Spinal cord (tissue), 10 donors: ENCODE results near the gene WIPF3. TPM values are rescaled to one million over a fixed set of nuclear protein-coding genes. Genes with fewer than 3 reads are reported as not detected.
A peak's percentile ranks its signal among the peaks of the same experiment; 100 is the strongest.

Experiments
- DNase-seq, 6 donors: peaks; one replicate each; pipeline versions ENCODE4 v3.0.0 to v3.0.0-alpha.2; 2013 to 2015; ENCODE audit warnings: low spot score in 6 of 6, low read depth in 4 of 6
- H3K27ac ChIP-seq: one replicate; pipeline ENCODE4 v1.5.1; 2013; ENCODE audit warnings: low read depth, low read length, control low read depth
- H3K27me3 ChIP-seq: one replicate; pipeline ENCODE4 v1.6.1; 2013; ENCODE audit warnings: low read length; ENCODE audit not compliant: control insufficient read depth, insufficient read depth
- H3K36me3 ChIP-seq: one replicate; pipeline ENCODE4 v1.6.1; 2013; ENCODE audit warnings: low read length; ENCODE audit not compliant: control insufficient read depth, insufficient read depth
- H3K4me1 ChIP-seq: one replicate; pipeline ENCODE4 v1.6.1; 2013; ENCODE audit warnings: low read length; ENCODE audit not compliant: control insufficient read depth, insufficient read depth
- H3K4me3 ChIP-seq: one replicate; pipeline ENCODE4 v1.5.1; 2013; ENCODE audit warnings: low read depth, low read length, control low read depth
- H3K9me3 ChIP-seq: one replicate; pipeline ENCODE4 v1.6.1; 2013; ENCODE audit warnings: low read length; ENCODE audit not compliant: control insufficient read depth, insufficient read depth
- WGBS: methylation state at CpG from one replicate; pipeline ENCODE4 v1.1.5; 2013; ENCODE audit warnings: missing lambda C conversion rate; ENCODE audit not compliant: insufficient coverage; 5-methylcytosine and 5-hydroxymethylcytosine counted together
- polyA plus RNA-seq, 2 donors: library from polyadenylated mRNA; unstranded; fragments of 120-200 nt; gene quantifications; one replicate each; pipeline ENCODE4 v1.2.1, GENCODE V29; 2013; ENCODE audit not compliant: insufficient read length in 2 of 2
- total RNA-seq, 2 donors: library from RNA; depleted of rRNA in 1 of 2; stranded (reverse); fragments of 120-200 nt in 1 of 2; fragments of >200 nt in 1 of 2; gene quantifications; one replicate each; pipeline versions ENCODE4 v1.2.3 to v1.2.4, GENCODE V29; 2013 to 2014
- donor health status: healthy.

WIPF3 gene
- total and polyA plus RNA-seq, 4 donors = 4.5 to 17.8 (median 11.1) TPM

GRCh38 chr7:29854257-29854938 is 48.1 kb downstream of the WIPF3 start:
- Histone ChIP-seq H3K27me3 (no peaks in the 10 kb centered on the region), H3K4me1 (no peaks in the 10 kb centered on the region), H3K36me3 (no peaks in the 10 kb centered on the region), H3K4me3 (no peak overlapping the region), H3K27ac (no peak overlapping the region), H3K9me3 (no peaks in the 10 kb centered on the region)
- WGBS = no CpG with 5 or more reads among the region's 8 CpGs
- DNase-seq = peak in 1 of 6 donors; percentile 22

GRCh38 chr7:29857654-29858053 is 51.3 kb downstream of the WIPF3 start:
- Histone ChIP-seq H3K4me3 (no peak overlapping the region), H3K36me3 (no peaks in the 10 kb centered on the region), H3K9me3 (no peaks in the 10 kb centered on the region), H3K4me1 (no peaks in the 10 kb centered on the region), H3K27ac (no peak overlapping the region), H3K27me3 (no peaks in the 10 kb centered on the region)
- DNase-seq = no peak

DNA sequence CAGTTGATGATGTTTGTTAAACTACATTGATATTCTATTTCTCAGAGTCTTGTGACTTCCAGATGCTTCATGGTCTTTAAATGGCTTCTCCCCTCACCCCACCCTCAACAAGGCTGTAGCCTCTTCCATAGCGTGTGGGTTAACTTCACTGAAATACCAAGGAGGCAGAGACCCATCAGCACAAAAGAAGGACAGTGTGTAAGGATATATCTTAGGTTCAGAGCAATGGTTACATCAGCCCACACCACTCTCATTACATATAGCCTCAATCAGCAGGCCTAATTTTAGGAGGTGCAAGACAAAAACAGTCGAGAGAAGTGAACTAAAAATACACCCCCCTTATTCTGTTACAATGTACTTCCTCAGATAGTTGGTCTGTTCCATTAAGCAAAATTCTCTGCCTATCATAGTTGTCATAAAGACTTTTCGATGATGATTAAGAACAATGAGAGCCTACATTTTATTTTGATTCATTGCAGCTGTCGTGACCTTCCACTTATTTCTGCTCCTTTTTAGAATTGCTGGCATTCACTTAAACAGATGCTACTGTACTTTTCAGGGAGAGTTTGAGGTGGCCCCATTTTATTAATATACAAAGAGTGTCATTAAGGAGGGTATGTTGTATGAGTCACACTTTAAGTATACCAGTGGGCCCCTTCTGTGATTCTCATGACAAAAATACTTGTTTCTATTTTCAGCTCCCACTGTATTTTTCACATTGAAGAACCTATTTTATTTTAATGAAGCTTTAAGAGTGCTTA is 52.1 kb downstream of the WIPF3 start:
- DNase-seq = peak in 1 of 6 donors; percentile 48
- Histone ChIP-seq H3K27me3 (no peaks in the 10 kb centered on the region), H3K4me3 (no peak overlapping the region), H3K9me3 (no peaks in the 10 kb centered on the region), H3K27ac (no peak overlapping the region), H3K4me1 (no peaks in the 10 kb centered on the region), H3K36me3 (no peaks in the 10 kb centered on the region)
- WGBS = no CpG with 5 or more reads among the region's 4 CpGs

GRCh38 chr7:29859104-29859503 is 52.8 kb downstream of the WIPF3 start:
- H3K27ac ChIP-seq = no peak overlapping the region
- no peaks in the 10 kb centered on the region for H3K4me1 ChIP-seq
- no peaks in the 10 kb centered on the region for H3K36me3 ChIP-seq
- no peak for DNase-seq
- no peaks in the 10 kb centered on the region for H3K9me3 ChIP-seq
- 83% methylated on average over 5 of the region's 5 CpGs for WGBS
- no peaks in the 10 kb centered on the region for H3K27me3 ChIP-seq
- no peak overlapping the region for H3K4me3 ChIP-seq

- Histone ChIP-seq H3K27ac (no peak overlapping the region), H3K4me1 (no peaks in the 10 kb centered on the region), H3K27me3 (no peaks in the 10 kb centered on the region), H3K4me3 (no peak overlapping the region), H3K36me3 (no peaks in the 10 kb centered on the region), H3K9me3 (no peaks in the 10 kb centered on the region)
- no peak for DNase-seq
- WGBS = 87% methylated on average over 4 of the region's 4 CpGs
Measured at GRCh38 chr7:29859524-29860185, 53.3 kb downstream of the WIPF3 start.

DNA sequence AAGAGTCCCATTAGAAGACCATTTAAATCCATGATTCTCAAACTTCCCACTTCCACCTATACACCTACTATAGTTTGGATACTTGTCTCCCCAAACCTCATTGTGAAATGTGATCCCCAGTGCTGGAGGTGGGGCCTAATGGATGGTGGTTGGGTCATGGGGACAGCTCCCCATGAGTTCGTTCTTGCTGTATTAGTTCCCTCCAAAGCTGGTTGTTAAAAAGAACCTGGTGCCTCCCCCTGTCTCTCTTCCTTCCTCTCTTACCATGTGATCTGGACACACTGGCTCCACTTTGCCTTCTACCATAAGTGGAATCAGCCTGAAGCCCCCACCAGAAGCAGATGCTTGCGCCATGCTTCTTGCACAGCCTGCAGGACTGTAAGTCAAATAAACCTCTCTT is 53.9 kb downstream of the WIPF3 start:
- no peak overlapping the region for H3K4me3 ChIP-seq
- H3K4me1 ChIP-seq = no peaks in the 10 kb centered on the region
- WGBS = no CpG with 5 or more reads among the region's 2 CpGs
- H3K9me3 ChIP-seq = no peaks in the 10 kb centered on the region
- no peaks in the 10 kb centered on the region for H3K27me3 ChIP-seq
- no peak overlapping the region for H3K27ac ChIP-seq
- DNase-seq = no peak
- no peaks in the 10 kb centered on the region for H3K36me3 ChIP-seq

DNA sequence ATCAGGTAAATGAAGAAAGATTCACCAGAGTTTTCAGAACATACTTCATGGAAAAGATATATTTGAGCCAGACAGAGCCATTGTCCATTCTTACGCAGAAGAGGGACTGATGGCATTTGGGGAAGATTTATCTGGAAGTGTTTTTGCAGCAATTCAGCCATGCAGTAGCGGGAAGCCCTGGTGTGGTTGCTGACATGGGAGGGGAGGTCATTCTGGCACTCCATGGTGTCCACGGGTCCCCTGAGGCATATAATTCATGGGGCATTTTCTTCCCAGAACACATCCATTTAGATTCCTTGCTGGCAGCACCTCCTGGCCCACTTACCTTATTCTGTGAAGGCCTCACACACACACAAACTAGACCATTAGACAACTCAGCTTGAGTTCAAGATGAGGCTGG is 55.6 kb downstream of the WIPF3 start:
- no CpG with 5 or more reads among the region's 3 CpGs for WGBS
- H3K27ac ChIP-seq = no peak overlapping the region
- no peak for DNase-seq
- H3K27me3 ChIP-seq = no peaks in the 10 kb centered on the region
- H3K9me3 ChIP-seq = no peaks in the 10 kb centered on the region
- no peaks in the 10 kb centered on the region for H3K36me3 ChIP-seq
- H3K4me3 ChIP-seq = no peak overlapping the region
- peaks cover 15% of the 10 kb centered on the region for H3K4me1 ChIP-seq

GRCh38 chr7:29864656-29865055 is 58.3 kb downstream of the WIPF3 start:
- H3K4me3 ChIP-seq = no peak overlapping the region
- H3K27me3 ChIP-seq = no peaks in the 10 kb centered on the region
- DNase-seq = no peak
- no peaks in the 10 kb centered on the region for H3K9me3 ChIP-seq
- whole genome bisulfite sequencing = no CpG with 5 or more reads among the region's 2 CpGs
- peaks cover 15% of the 10 kb centered on the region for H3K4me1 ChIP-seq
- H3K27ac ChIP-seq = no peak overlapping the region
- H3K36me3 ChIP-seq = no peaks in the 10 kb centered on the region

- no peak overlapping the region for H3K4me3 ChIP-seq
- 84% methylated on average over 2 of the region's 4 CpGs for WGBS
- no peaks in the 10 kb centered on the region for H3K9me3 ChIP-seq
- H3K36me3 ChIP-seq = no peaks in the 10 kb centered on the region
- no peak for DNase-seq
- no peak overlapping the region for H3K27ac ChIP-seq
- H3K27me3 ChIP-seq = no peaks in the 10 kb centered on the region
- H3K4me1 ChIP-seq = peaks cover 15% of the 10 kb centered on the region
Measured at GRCh38 chr7:29865526-29865925, 59.2 kb downstream of the WIPF3 start.
